Measurements from ENCODE around the gene GASK1A. TPM values are rescaled to one million over a fixed set of nuclear protein-coding genes. Genes with fewer than 3 reads are reported as not detected.
A peak's percentile ranks its signal among the peaks of the same experiment; 100 is the strongest.

The GASK1A gene
- total RNA-seq, 2 experiments from 2014 or later: not detected

GRCh38 chr3:43106293-43106628 lies 127.2 kb downstream of the GASK1A start:
- CTCF ChIA-PET: interaction anchor here (1.3 kb wide), 1 partner anchor 275 kb away, joined by 3 read pairs; no protein-coding TSS in a partner anchor
- Mint-ChIP-seq H3K4me1 (ENCODE audit: low read depth) (peaks cover 11% of the 10 kb centered on the region), H3K36me3 (no peaks in the 10 kb centered on the region), H3K27me3 (no peaks in the 10 kb centered on the region), H3K9me3 (no peaks in the 10 kb centered on the region), H3K4me3 (peak overlapping the region; percentile 73), H3K27ac (no peak overlapping the region)
- POLR2A ChIA-PET: no interaction called here
- DNase-seq: no peak
- intact Hi-C loops (cut with micrococcal nuclease): loop anchor here (2.0 kb wide), 1 partner anchor 181 kb away; the partner anchor contains the start of gene SNRK

Other genes starting within 250 kb of the GASK1A start
- gene CCDC13, start 206.1 kb upstream of the GASK1A start, total RNA-seq: under 1 TPM in 1 of 2 experiments, not detected in 1; 0.76 TPM
- gene HIGD1A, start 174.8 kb upstream of the GASK1A start, total RNA-seq: 10 to 100 TPM; 63.7 to 68.4 TPM
- under 1 TPM; 0.44 to 0.74 TPM for gene ACKR2, start 169.9 kb upstream of the GASK1A start, total RNA-seq
- not detected for gene CYP8B1, start 103.4 kb upstream of the GASK1A start, total RNA-seq
- under 1 TPM; 0.39 to 0.64 TPM for gene ZNF662, start 73.2 kb upstream of the GASK1A start, total RNA-seq
- 1 to 10 TPM; 7.3 to 7.8 TPM for gene POMGNT2, start 126.8 kb downstream of the GASK1A start, total RNA-seq